K562 (cell line): ENCODE results near the gene PCDHGA5. TPM values are rescaled to one million over a fixed set of nuclear protein-coding genes. Genes with fewer than 3 reads are reported as not detected.

ENCODE experiments used
- ATAC-seq: fragments of 200-7000 bp; cut with Tn5 transposase; 3 replicates; pipeline ENCODE4 v1.9.1; 2020; ENCODE audit warnings: moderate library complexity
- BruUV-seq: library from RNA; stranded (reverse); fragments of 400-500 nt; replicated peaks from 2 replicates; lab custom pipeline; 2021; lab: Mats Ljungman, UMichigan
- CTCF ChIA-PET: fragments of 300-600 bp; formaldehyde crosslinking; extraction: SDS; loops from one replicate; lab custom pipeline; 2021; ENCODE audit warnings: low intra/inter-chr PET ratio; lab: Yijun Ruan, JAX
- POLR2A ChIA-PET: fragments of 300-600, 350-650 bp; sonication (Branson Sonifier 250); formaldehyde crosslinking; extraction: SDS; loops from one replicate; lab custom pipeline; 2021; ENCODE audit warnings: antibody characterized with exemption, inconsistent platforms; lab: Yijun Ruan, JAX
- DNase-seq, 4 experiments: peaks; one replicate each; pipeline versions ENCODE4 v3.0.0 to v3.0.0-alpha.2; 2011 to 2018; ENCODE audit warnings: low spot score in 3 of 4, mixed read lengths in 3 of 4; ENCODE audit errors: extremely low read depth in 1 of 4
- FAIRE-seq: peaks from 2 replicates; lab custom pipeline; 2011; peaks lifted over from hg19 to GRCh38; lab: Jason Lieb, UNC
- H2AFZ ChIP-seq: 2 replicates; pipeline ENCODE4 v1.6.0; 2011; ENCODE audit warnings: low read depth, low read length, control low read depth, inconsistent platforms
- H3K27ac ChIP-seq: fragments of 200-600 bp; 3 replicates; pipeline ENCODE4 v1.8.0; 2011; ENCODE audit warnings: low read depth, mild to moderate bottlenecking, control low read depth, inconsistent platforms, low read length, moderate library complexity, mixed read lengths; ENCODE audit errors: extremely low read depth
- H3K27me3 ChIP-seq, 2 experiments: fragments of 300-600 bp in 1 of 2; 2 replicates in 1 of 2; 3 replicates in 1 of 2; pipeline versions ENCODE4 v1.6.0 to v1.8.0; 2011; ENCODE audit warnings: inconsistent platforms in 2 of 2, low read length in 2 of 2, mild to moderate bottlenecking in 1 of 2, mixed read lengths in 1 of 2, moderate library complexity in 1 of 2; ENCODE audit not compliant: control insufficient read depth in 2 of 2, insufficient read depth in 2 of 2
- H3K36me3 ChIP-seq: fragments of 300-600 bp; 3 replicates; pipeline ENCODE4 v1.8.0; 2011; ENCODE audit warnings: mild to moderate bottlenecking, low read length, inconsistent platforms; ENCODE audit not compliant: control insufficient read depth, insufficient read depth
- H3K4me1 ChIP-seq, 2 experiments: fragments of 200-600 bp in 1 of 2; replicated peaks in 1 of 2; 2 replicates in 1 of 2; 3 replicates in 1 of 2; pipeline versions ENCODE4 v1.5.1 to v1.8.0; 2011; ENCODE audit warnings: inconsistent platforms in 2 of 2, low read length in 2 of 2, mild to moderate bottlenecking in 1 of 2, mixed read lengths in 1 of 2, moderate library complexity in 1 of 2; ENCODE audit not compliant: control insufficient read depth in 2 of 2, insufficient read depth in 2 of 2
- H3K4me2 ChIP-seq: 2 replicates; pipeline ENCODE4 v1.6.1; 2011; ENCODE audit warnings: low read length, control low read depth, inconsistent platforms, mixed read lengths; ENCODE audit not compliant: insufficient read depth
- H3K4me3 ChIP-seq: fragments of 200-600 bp; sonication (generic), shearing (Covaris generic); 2 replicates; pipeline ENCODE4 v1.5.1; 2016; ENCODE audit warnings: control low read depth, inconsistent platforms
- H3K79me2 ChIP-seq: fragments of 200-600 bp; 3 replicates; pipeline ENCODE4 v1.8.0; 2011; ENCODE audit warnings: low read length, inconsistent platforms; ENCODE audit not compliant: control insufficient read depth, insufficient read depth
- H3K9ac ChIP-seq, 2 experiments: 2 replicates each; pipeline versions ENCODE4 v1.6.0 to v1.6.1; 2011; ENCODE audit warnings: low read depth in 2 of 2, low read length in 2 of 2, control low read depth in 1 of 2, inconsistent platforms in 1 of 2, mild to moderate bottlenecking in 1 of 2, mixed read lengths in 1 of 2; ENCODE audit not compliant: insufficient read depth in 1 of 2
- H3K9me1 ChIP-seq: one replicate; pipeline ENCODE4 v1.6.0; 2011; ENCODE audit warnings: inconsistent platforms, mild to moderate bottlenecking, low read length, moderate library complexity; ENCODE audit not compliant: control insufficient read depth, insufficient read depth
- H3K9me3 ChIP-seq: replicated peaks from 2 replicates; pipeline ENCODE4 v1.5.1; 2011; ENCODE audit warnings: low read depth, low read length, inconsistent platforms; ENCODE audit not compliant: control insufficient read depth, insufficient read depth
- H4K20me1 ChIP-seq: replicated peaks from 2 replicates; pipeline ENCODE4 v1.6.1; 2011; ENCODE audit warnings: low read length, inconsistent platforms, mixed read lengths; ENCODE audit not compliant: control insufficient read depth, insufficient read depth
- CEBPG ChIP-seq, 3 experiments: fragments of 200-800 bp in 1 of 3; sonication (Bioruptor generic) in 1 of 3; sonication (generic) in 1 of 3; formaldehyde crosslinking in 1 of 3; IDR thresholded peaks in 2 of 3; conservative IDR thresholded peaks in 1 of 3; 2 replicates each; pipeline versions ENCODE4 v1.6.1 to v1.8.0; 2016 to 2022; ENCODE audit warnings: missing compliant biosample characterization in 2 of 3, missing genetic modification characterization in 2 of 3, mild to moderate bottlenecking in 1 of 3, missing genetic modification reagents in 1 of 3
- L3MBTL2 ChIP-seq: fragments of 450-650 bp; IDR thresholded peaks from 2 replicates; pipeline ENCODE4 v1.6.1; 2016; ENCODE audit warnings: mild to moderate bottlenecking, moderate library complexity
- SPI1 ChIP-seq: IDR thresholded peaks from 2 replicates; pipeline ENCODE4 v1.6.1; 2011; ENCODE audit warnings: low read depth, low read length, control low read depth, borderline replicate concordance
- ZNF347 ChIP-seq: fragments of 450-650 bp; formaldehyde crosslinking; IDR thresholded peaks from 2 replicates; pipeline ENCODE4 v1.4.0; 2020; ENCODE audit warnings: low read depth, mild to moderate bottlenecking, moderate library complexity
- ZNF696 ChIP-seq: fragments of 250-450 bp; sonication (Bioruptor Pico); conservative IDR thresholded peaks from 2 replicates; pipeline ENCODE4 v1.4.0; 2020; ENCODE audit warnings: mild to moderate bottlenecking, moderate library complexity
- WGBS: fragments of 100-300 bp; shearing (Covaris generic); methylation state at CpG from one replicate; pipeline ENCODE4 v1.1.6; 2016; ENCODE audit warnings: low coverage, mixed read lengths; ENCODE audit not compliant: insufficient coverage; ENCODE audit errors: missing lambda C conversion rate; 5-methylcytosine and 5-hydroxymethylcytosine counted together
- in situ Hi-C: fragments of 300-500 bp; cut with MboI; formaldehyde crosslinking; loops from 4 replicates; pipeline ENCODE4 v1.15.0; 2018; ENCODE audit warnings: inconsistent platforms, mixed read lengths
- intact Hi-C: fragments of 100-400 bp; cut with micrococcal nuclease; formaldehyde crosslinking; loops from 2 replicates; pipeline ENCODE4 v1.14.2; 2022
- polyA plus RNA-seq, 8 experiments: library from polyadenylated mRNA; depleted of rRNA in 4 of 8; stranded (reverse) in 5 of 8; unstranded in 3 of 8; fragments of >200 nt; fragmentation: Nextera tagmentation in 2 of 8; fragmentation: Illumina TruSeq in 1 of 8; extraction: Ambion mirVana in 2 of 8; extraction: Trizol in 1 of 8; gene quantifications; 2 replicates each; pipeline versions ENCODE4 v1.2.1 to v1.2.3, GENCODE V29; 2011 to 2014; ENCODE audit warnings: inconsistent platforms in 1 of 8, missing spikeins in 1 of 8
- total RNA-seq, 7 experiments: library from RNA; depleted of rRNA in 6 of 7; stranded (reverse); fragments of >200 nt in 6 of 7; fragmentation: Illumina TruSeq in 2 of 7; extraction: Trizol in 2 of 7; gene quantifications; 2 replicates each; pipeline versions ENCODE4 v1.2.1 to v1.2.3, GENCODE V29; 2011 to 2021; ENCODE audit warnings: low replicate concordance in 1 of 7
- TF ChIP-seq, protein P1 (sequence below): fragments of 250-450 bp; sonication (Bioruptor Pico); IDR thresholded peaks from 2 replicates; pipeline ENCODE4 v1.4.0; 2020; ENCODE audit warnings: mild to moderate bottlenecking, moderate library complexity
- TF ChIP-seq, protein P2 (sequence below), 3 experiments: IDR thresholded peaks in 2 of 3; conservative IDR thresholded peaks in 1 of 3; 2 replicates each; pipeline ENCODE4 v1.5.1; 2011 to 2012; ENCODE audit warnings: low read length in 3 of 3, mild to moderate bottlenecking in 3 of 3, control low read depth in 2 of 3, improper control_type of control experiment in 1 of 3, inconsistent platforms in 1 of 3, low read depth in 1 of 3, mixed read lengths in 1 of 3, moderate library complexity in 1 of 3; ENCODE audit not compliant: insufficient read depth in 2 of 3
- TF ChIP-seq, protein P3 (sequence below): fragments of 150-350 bp; conservative IDR thresholded peaks from 2 replicates; pipeline ENCODE4 v1.6.1; 2014; ENCODE audit warnings: low read length
- TF ChIP-seq, protein P4 (sequence below): sonication (generic); formaldehyde crosslinking; IDR thresholded peaks from 2 replicates; pipeline ENCODE4 v1.8.0; 2022; ENCODE audit warnings: mild to moderate bottlenecking, missing genetic modification reagents

Gene PCDHGA5
- total and polyA plus RNA-seq, 9 of the 15 experiments (the other 6 are each of a cell fraction or from before 2014, with no cell fraction given) = 0.01 to 0.18 (median 0.12) TPM; not detected in 1

DNA sequence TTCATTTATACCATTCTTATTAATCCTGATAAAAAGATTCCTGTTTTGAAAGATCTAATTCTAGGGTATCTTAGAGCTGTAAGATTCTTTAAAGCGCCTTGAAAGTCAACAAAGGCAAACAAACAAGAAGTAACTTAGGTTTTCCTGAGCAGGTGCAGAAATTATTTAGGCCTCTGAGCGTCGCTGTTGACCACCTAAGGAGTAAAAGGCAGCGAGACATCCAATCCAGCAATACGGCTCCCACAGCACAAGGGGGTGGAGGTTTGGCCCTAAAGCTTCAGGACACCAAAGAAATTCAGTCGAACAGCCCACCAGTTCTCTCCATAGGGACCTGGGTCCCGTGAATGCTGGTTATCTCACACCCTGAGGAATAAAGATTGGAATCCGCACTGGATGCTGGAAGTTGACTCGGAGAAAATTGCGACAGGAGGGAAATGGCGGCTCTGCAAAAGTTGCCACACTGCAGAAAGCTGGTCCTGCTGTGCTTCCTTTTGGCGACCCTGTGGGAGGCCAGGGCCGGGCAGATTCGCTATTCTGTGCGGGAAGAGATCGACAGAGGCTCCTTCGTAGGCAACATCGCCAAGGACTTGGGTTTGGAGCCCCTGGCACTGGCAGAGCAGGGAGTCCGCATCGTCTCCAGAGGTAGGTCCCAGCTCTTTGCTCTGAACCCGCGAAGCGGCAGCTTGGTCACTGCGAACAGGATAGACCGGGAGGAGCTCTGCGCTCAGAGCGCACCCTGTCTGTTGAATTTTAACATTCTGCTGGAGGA lies 25.2 kb upstream of the PCDHGA5 start, which contains the start of gene PCDHGA2:
TSS of gene PCDHGA2 (plus strand) at position 223 of the 769 bp plus-strand sequence.
- H3K9me1 ChIP-seq = no peaks in the 10 kb centered on the region
- H3K4me3 ChIP-seq = peak within 1 kb of the TSS; percentile 34
- no peaks in the 10 kb centered on the region for H3K9me3 ChIP-seq
- in situ Hi-C loops (no loop called here), intact Hi-C loops (loop anchor here (5.0 kb wide), 1 partner anchor 224 kb away; no protein-coding TSS in a partner anchor)
- peak within 1 kb of the TSS in 1 of 2 experiments; percentile 78; a peak in 2 of 4 replicates for H3K9ac ChIP-seq
- ChIA-PET POLR2A (interaction anchor here (0.8 to 1.3 kb wide), 4 partner anchors 8 to 48 kb away, joined by 3 to 5 read pairs (median 3); partner anchors contain the start of gene TAF7), CTCF (interaction anchor here (0.6 to 1.6 kb wide), 6 partner anchors 11 to 226 kb away, joined by 3 to 6 read pairs (median 3); partner anchors contain the start of genes PCDHB14, PCDHGA10 and PCDHGB1)
- FAIRE-seq (peak; percentile 40), ATAC-seq (peak; percentile 80), DNase-seq (peak; percentile 57 to 67 (median 62))
- no peaks in the 10 kb centered on the region for H3K36me3 ChIP-seq
- H3K79me2 ChIP-seq = no peaks in the 10 kb centered on the region
- peaks cover 10 to 26% of the 10 kb centered on the region in 2 experiments; a peak in 4 of 5 replicates for H3K27me3 ChIP-seq
- H3K4me1 ChIP-seq = peaks cover 0 to 6% of the 10 kb centered on the region in 2 experiments; a peak in 3 of 5 replicates
- H2AFZ ChIP-seq = peak within 1 kb of the TSS; percentile 76
- WGBS = 9% methylated on average over 26 of the region's 27 CpGs
- TSS peak; percentile 58 for BruUV-seq
- no peaks in the 10 kb centered on the region for H4K20me1 ChIP-seq
- H3K27ac ChIP-seq = no peak within 1 kb of the TSS
- H3K4me2 ChIP-seq = peak within 1 kb of the TSS; percentile 72
- TF ChIP-seq, protein P1, sequence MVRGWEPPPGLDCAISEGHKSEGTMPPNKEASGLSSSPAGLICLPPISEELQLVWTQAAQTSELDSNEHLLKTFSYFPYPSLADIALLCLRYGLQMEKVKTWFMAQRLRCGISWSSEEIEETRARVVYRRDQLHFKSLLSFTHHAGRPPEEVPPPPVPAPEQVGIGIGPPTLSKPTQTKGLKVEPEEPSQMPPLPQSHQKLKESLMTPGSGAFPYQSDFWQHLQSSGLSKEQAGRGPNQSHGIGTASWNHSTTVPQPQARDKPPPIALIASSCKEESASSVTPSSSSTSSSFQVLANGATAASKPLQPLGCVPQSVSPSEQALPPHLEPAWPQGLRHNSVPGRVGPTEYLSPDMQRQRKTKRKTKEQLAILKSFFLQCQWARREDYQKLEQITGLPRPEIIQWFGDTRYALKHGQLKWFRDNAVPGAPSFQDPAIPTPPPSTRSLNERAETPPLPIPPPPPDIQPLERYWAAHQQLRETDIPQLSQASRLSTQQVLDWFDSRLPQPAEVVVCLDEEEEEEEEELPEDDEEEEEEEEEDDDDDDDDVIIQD (CRISPR knock-in tag) = no peak
- TF ChIP-seq, protein P2, sequence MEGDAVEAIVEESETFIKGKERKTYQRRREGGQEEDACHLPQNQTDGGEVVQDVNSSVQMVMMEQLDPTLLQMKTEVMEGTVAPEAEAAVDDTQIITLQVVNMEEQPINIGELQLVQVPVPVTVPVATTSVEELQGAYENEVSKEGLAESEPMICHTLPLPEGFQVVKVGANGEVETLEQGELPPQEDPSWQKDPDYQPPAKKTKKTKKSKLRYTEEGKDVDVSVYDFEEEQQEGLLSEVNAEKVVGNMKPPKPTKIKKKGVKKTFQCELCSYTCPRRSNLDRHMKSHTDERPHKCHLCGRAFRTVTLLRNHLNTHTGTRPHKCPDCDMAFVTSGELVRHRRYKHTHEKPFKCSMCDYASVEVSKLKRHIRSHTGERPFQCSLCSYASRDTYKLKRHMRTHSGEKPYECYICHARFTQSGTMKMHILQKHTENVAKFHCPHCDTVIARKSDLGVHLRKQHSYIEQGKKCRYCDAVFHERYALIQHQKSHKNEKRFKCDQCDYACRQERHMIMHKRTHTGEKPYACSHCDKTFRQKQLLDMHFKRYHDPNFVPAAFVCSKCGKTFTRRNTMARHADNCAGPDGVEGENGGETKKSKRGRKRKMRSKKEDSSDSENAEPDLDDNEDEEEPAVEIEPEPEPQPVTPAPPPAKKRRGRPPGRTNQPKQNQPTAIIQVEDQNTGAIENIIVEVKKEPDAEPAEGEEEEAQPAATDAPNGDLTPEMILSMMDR (IDR thresholded peaks at IDR 0.05 in 2 of 3, conservative IDR thresholded peaks at IDR 0.05 in 1 of 3; ENCODE audit: insufficient read depth in 2 of 3, low read depth in 1 of 3, low read length in 3 of 3) = peak; percentile 79 to 84 (median 82)
- no peak for TF ChIP-seq ZNF696 (CRISPR knock-in tag)
- TF ChIP-seq, protein P3, sequence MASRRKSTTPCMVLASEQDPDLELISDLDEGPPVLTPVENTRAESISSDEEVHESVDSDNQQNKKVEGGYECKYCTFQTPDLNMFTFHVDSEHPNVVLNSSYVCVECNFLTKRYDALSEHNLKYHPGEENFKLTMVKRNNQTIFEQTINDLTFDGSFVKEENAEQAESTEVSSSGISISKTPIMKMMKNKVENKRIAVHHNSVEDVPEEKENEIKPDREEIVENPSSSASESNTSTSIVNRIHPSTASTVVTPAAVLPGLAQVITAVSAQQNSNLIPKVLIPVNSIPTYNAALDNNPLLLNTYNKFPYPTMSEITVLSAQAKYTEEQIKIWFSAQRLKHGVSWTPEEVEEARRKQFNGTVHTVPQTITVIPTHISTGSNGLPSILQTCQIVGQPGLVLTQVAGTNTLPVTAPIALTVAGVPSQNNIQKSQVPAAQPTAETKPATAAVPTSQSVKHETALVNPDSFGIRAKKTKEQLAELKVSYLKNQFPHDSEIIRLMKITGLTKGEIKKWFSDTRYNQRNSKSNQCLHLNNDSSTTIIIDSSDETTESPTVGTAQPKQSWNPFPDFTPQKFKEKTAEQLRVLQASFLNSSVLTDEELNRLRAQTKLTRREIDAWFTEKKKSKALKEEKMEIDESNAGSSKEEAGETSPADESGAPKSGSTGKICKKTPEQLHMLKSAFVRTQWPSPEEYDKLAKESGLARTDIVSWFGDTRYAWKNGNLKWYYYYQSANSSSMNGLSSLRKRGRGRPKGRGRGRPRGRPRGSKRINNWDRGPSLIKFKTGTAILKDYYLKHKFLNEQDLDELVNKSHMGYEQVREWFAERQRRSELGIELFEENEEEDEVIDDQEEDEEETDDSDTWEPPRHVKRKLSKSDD = no peak
- no peak for TF ChIP-seq CEBPG (CRISPR knock-in tag; IDR thresholded peaks at IDR 0.05)
- peak in 1 of 2 experiments; percentile 33; a peak in 1 of 4 replicates for TF ChIP-seq CEBPG (tag; conservative IDR thresholded peaks at IDR 0.05 in 1 of 2, IDR thresholded peaks at IDR 0.05 in 1 of 2)
- TF ChIP-seq ZNF347 = no peak
- TF ChIP-seq SPI1 = no peak
- TF ChIP-seq L3MBTL2 = peak; percentile 30; the same call in 1 of the 2 replicates
- TF ChIP-seq, protein P4, sequence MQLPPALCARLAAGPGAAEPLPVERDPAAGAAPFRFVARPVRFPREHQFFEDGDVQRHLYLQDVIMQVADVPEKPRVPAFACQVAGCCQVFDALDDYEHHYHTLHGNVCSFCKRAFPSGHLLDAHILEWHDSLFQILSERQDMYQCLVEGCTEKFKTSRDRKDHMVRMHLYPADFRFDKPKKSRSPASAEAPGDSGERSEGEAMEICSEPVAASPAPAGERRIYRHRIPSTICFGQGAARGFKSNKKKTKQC = no peak
